ENCODE data around the gene GRM7.

GRM7 gene

GRCh38 chr3:7518026-7518425 lies 657.1 kb downstream of the GRM7 start:
- TF ChIP-seq CTCF (IDR thresholded peaks at IDR 0.05): no peak
- Histone ChIP-seq H3K27ac (no peak overlapping the region), H3K4me3 (ENCODE audit: low read depth in 1 of 2, low read length in 1 of 2) (no peak overlapping the region), H3K9me3 (no peaks in the 10 kb centered on the region), H3K4me1 (ENCODE audit: control insufficient read depth in 1 of 2, insufficient read depth in 1 of 2, low read depth in 1 of 2, low read length in 1 of 2) (no peaks in the 10 kb centered on the region), H3K36me3 (no peaks in the 10 kb centered on the region), H3K27me3 (no peaks in the 10 kb centered on the region)

- Histone ChIP-seq H3K27me3 (no peaks in the 10 kb centered on the region), H3K27ac (no peak overlapping the region), H3K9me3 (no peaks in the 10 kb centered on the region), H3K4me3 (ENCODE audit: low read depth in 1 of 2, low read length in 1 of 2) (no peak overlapping the region), H3K4me1 (ENCODE audit: control insufficient read depth in 1 of 2, insufficient read depth in 1 of 2, low read depth in 1 of 2, low read length in 1 of 2) (no peaks in the 10 kb centered on the region), H3K36me3 (no peaks in the 10 kb centered on the region)
- TF ChIP-seq CTCF (IDR thresholded peaks at IDR 0.05): no peak
Observed at GRCh38 chr3:7518456-7518855, 657.5 kb downstream of the GRM7 start.

GRCh38 chr3:7520059-7520458 lies 659.1 kb downstream of the GRM7 start:
- Histone ChIP-seq H3K27ac (no peak overlapping the region), H3K4me3 (ENCODE audit: low read depth in 1 of 2, low read length in 1 of 2) (no peak overlapping the region), H3K4me1 (ENCODE audit: control insufficient read depth in 1 of 2, insufficient read depth in 1 of 2, low read depth in 1 of 2, low read length in 1 of 2) (no peaks in the 10 kb centered on the region), H3K36me3 (no peaks in the 10 kb centered on the region), H3K27me3 (no peaks in the 10 kb centered on the region), H3K9me3 (no peaks in the 10 kb centered on the region)
- TF ChIP-seq CTCF (IDR thresholded peaks at IDR 0.05): no peak

GRCh38 chr3:7520593-7520992 lies 659.7 kb downstream of the GRM7 start:
- Histone ChIP-seq H3K27me3 (no peaks in the 10 kb centered on the region), H3K36me3 (no peaks in the 10 kb centered on the region), H3K9me3 (no peaks in the 10 kb centered on the region), H3K4me1 (ENCODE audit: control insufficient read depth in 1 of 2, insufficient read depth in 1 of 2, low read depth in 1 of 2, low read length in 1 of 2) (no peaks in the 10 kb centered on the region), H3K27ac (no peak overlapping the region), H3K4me3 (ENCODE audit: low read depth in 1 of 2, low read length in 1 of 2) (no peak overlapping the region)
- TF ChIP-seq CTCF (IDR thresholded peaks at IDR 0.05): no peak

GRCh38 chr3:7536510-7536909 lies 675.6 kb downstream of the GRM7 start:
- no peaks in the 10 kb centered on the region for H3K36me3 ChIP-seq
- no peaks in the 10 kb centered on the region for H3K4me1 ChIP-seq (ENCODE audit: control insufficient read depth in 1 of 2, insufficient read depth in 1 of 2, low read depth in 1 of 2, low read length in 1 of 2)
- no peak overlapping the region for H3K27ac ChIP-seq
- H3K4me3 ChIP-seq (ENCODE audit: low read depth in 1 of 2, low read length in 1 of 2): no peak overlapping the region
- TF ChIP-seq CTCF (IDR thresholded peaks at IDR 0.05): no peak
- no peaks in the 10 kb centered on the region for H3K27me3 ChIP-seq
- no peaks in the 10 kb centered on the region for H3K9me3 ChIP-seq

- no peak for TF ChIP-seq CTCF (IDR thresholded peaks at IDR 0.05)
- no peaks in the 10 kb centered on the region for H3K36me3 ChIP-seq
Observed at GRCh38 chr3:7536921-7537320, 676.0 kb downstream of the GRM7 start.

More at GRCh38 chr3:7536921-7537320, 676.0 kb downstream of the GRM7 start:
- Histone ChIP-seq H3K27ac (no peak overlapping the region), H3K4me3 (ENCODE audit: low read depth in 1 of 2, low read length in 1 of 2) (no peak overlapping the region), H3K9me3 (no peaks in the 10 kb centered on the region), H3K27me3 (no peaks in the 10 kb centered on the region), H3K4me1 (ENCODE audit: control insufficient read depth in 1 of 2, insufficient read depth in 1 of 2, low read depth in 1 of 2, low read length in 1 of 2) (no peaks in the 10 kb centered on the region)

Data from neutrophil (primary cell).